Measurements from ENCODE around the gene IL1R2. TPM values are rescaled to one million over a fixed set of nuclear protein-coding genes. Genes with fewer than 3 reads are reported as not detected.

The IL1R2 gene
- total RNA-seq, 4 donors from 2014 or later = 55.3 to 103 (median 80.7) TPM

GRCh38 chr2:102073168-102073724 is 81.5 kb downstream of the IL1R2 start:
- Histone ChIP-seq H3K4me1 (peaks cover 9% of the 10 kb centered on the region), H3K36me3 (no peaks in the 10 kb centered on the region), H3K27ac (no peak overlapping the region), H3K9me3 (no peaks in the 10 kb centered on the region), H3K27me3 (no peaks in the 10 kb centered on the region), H3K4me3 (no peak overlapping the region)
- TF ChIP-seq CTCF (IDR thresholded peaks at IDR 0.05) = no peak
- TF ChIP-seq EP300 (IDR thresholded peaks at IDR 0.05) = no peak
- no peak for TF ChIP-seq POLR2A (IDR thresholded peaks at IDR 0.05)
- TF ChIP-seq POLR2AphosphoS5 (IDR thresholded peaks at IDR 0.05) = no peak
- no peak for DNase-seq (ENCODE audit: low spot score in 2 of 2)
- 100% methylated on average over 2 of the region's 2 CpGs for WGBS

- no peak for TF ChIP-seq POLR2AphosphoS5 (IDR thresholded peaks at IDR 0.05)
- no peak for TF ChIP-seq POLR2A (IDR thresholded peaks at IDR 0.05)
- no peak for TF ChIP-seq EP300 (IDR thresholded peaks at IDR 0.05)
- no peak for TF ChIP-seq CTCF (IDR thresholded peaks at IDR 0.05)
- H3K4me3 ChIP-seq = no peak overlapping the region
- H3K36me3 ChIP-seq = no peaks in the 10 kb centered on the region
- H3K27me3 ChIP-seq = no peaks in the 10 kb centered on the region
- 79% methylated on average over 6 of the region's 6 CpGs for WGBS
- no peak overlapping the region for H3K27ac ChIP-seq
- H3K9me3 ChIP-seq = no peaks in the 10 kb centered on the region
- peaks cover 9% of the 10 kb centered on the region for H3K4me1 ChIP-seq
- DNase-seq (ENCODE audit: low spot score in 2 of 2) = no peak
Measured at GRCh38 chr2:102074152-102074783, 82.5 kb downstream of the IL1R2 start.

- 57% methylated on average over 2 of the region's 2 CpGs for WGBS
- Histone ChIP-seq H3K27ac (no peak overlapping the region), H3K27me3 (no peaks in the 10 kb centered on the region), H3K4me1 (peaks cover 3% of the 10 kb centered on the region), H3K4me3 (no peak overlapping the region), H3K9me3 (no peaks in the 10 kb centered on the region), H3K36me3 (no peaks in the 10 kb centered on the region)
- DNase-seq (ENCODE audit: low spot score in 2 of 2) = no peak
- TF ChIP-seq CTCF (IDR thresholded peaks at IDR 0.05) (no peak), EP300 (IDR thresholded peaks at IDR 0.05) (no peak), POLR2A (IDR thresholded peaks at IDR 0.05) (no peak), POLR2AphosphoS5 (IDR thresholded peaks at IDR 0.05) (no peak)
Measured at GRCh38 chr2:102075479-102075878, 83.7 kb downstream of the IL1R2 start.

GRCh38 chr2:102076512-102076911 is 84.8 kb downstream of the IL1R2 start:
- H3K4me1 ChIP-seq = no peaks in the 10 kb centered on the region

More at GRCh38 chr2:102076512-102076911, 84.8 kb downstream of the IL1R2 start:
- H3K36me3 ChIP-seq = no peaks in the 10 kb centered on the region
- H3K9me3 ChIP-seq = no peaks in the 10 kb centered on the region
- TF ChIP-seq EP300 (IDR thresholded peaks at IDR 0.05) = no peak
- TF ChIP-seq POLR2A (IDR thresholded peaks at IDR 0.05) = no peak
- no peak for TF ChIP-seq POLR2AphosphoS5 (IDR thresholded peaks at IDR 0.05)
- TF ChIP-seq CTCF (IDR thresholded peaks at IDR 0.05) = no peak
- DNase-seq (ENCODE audit: low spot score in 2 of 2) = no peak
- no peak overlapping the region for H3K4me3 ChIP-seq
- H3K27ac ChIP-seq = no peak overlapping the region
- H3K27me3 ChIP-seq = no peaks in the 10 kb centered on the region

Other genes with a start within 250 kb of the IL1R2 start
- gene IL1R1, start 150.8 kb downstream of the IL1R2 start, total RNA-seq = 10 to 100 TPM; 52.1 to 90.0 (median 58.8) TPM
- gene IL1RL2, start 195.1 kb downstream of the IL1R2 start, total RNA-seq = 10 to 100 TPM in 3 of 4 donors, 1 to 10 TPM in 1; 7.0 to 15.9 (median 12.0) TPM

Data from suprapubic skin (tissue), 4 donors.